Choroid plexus epithelial cell (primary cell): Measurements from ENCODE around the gene TEX47.

Experiments
- DNase-seq: peaks from one replicate; pipeline ENCODE4 v3.0.0-alpha.2; 2010; ENCODE audit warnings: low read depth
- H3K4me3 ChIP-seq: 2 replicates; pipeline ENCODE4 v1.5.1; 2011; ENCODE audit warnings: low read depth, mild to moderate bottlenecking, control low read depth, low read length, moderate library complexity
- CTCF ChIP-seq: conservative IDR thresholded peaks from 2 replicates; pipeline ENCODE4 v1.5.1; 2011; ENCODE audit warnings: low read depth, mild to moderate bottlenecking, control low read depth, inconsistent platforms, low read length, moderate library complexity

The TEX47 gene

GRCh38 chr7:88801046-88801445 lies 5.5 kb upstream of the TEX47 start:
- no peak for TF ChIP-seq CTCF
- DNase-seq = no peak
- H3K4me3 ChIP-seq = no peak overlapping the region

DNA sequence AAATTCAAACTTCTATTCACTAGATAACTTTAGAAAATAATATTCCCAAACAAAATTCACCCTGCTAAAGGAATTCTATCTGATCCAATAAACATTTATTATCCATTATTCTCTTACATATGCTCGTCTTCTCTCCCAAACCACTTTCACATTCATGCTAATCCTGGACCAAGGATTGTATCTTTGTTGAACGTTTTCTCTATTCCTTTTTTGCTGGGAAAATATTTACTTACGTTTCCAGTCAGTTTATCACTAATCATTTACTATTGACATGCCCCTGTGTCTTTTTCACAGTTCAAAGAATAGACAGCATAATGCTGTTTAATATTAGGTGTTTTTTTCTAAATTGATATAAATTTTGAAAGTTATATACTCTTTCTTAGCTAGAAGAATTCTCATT lies 3.2 kb downstream of the TEX47 start:
- no peak overlapping the region for H3K4me3 ChIP-seq
- no peak for TF ChIP-seq CTCF
- DNase-seq = no peak

DNA sequence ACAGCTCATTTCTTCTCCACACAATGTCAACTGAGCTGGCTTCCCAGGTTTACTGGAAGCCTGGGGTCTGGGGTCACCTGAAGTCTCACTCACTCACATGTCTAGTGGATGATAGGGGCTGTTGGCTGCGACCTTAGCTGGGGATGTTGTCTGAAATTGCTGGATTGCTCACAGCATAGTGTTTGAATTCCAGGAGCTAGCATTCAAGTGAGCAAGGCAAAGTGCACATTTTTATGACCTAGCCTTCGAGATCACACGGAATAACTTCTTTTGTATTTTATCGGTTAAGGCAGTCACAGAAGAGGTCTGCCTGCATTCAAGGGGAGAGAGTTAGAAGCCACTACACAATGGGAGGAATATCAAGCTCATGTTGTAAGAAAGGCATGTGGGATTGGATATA lies 3.6 kb downstream of the TEX47 start:
- DNase-seq = no peak
- no peak overlapping the region for H3K4me3 ChIP-seq
- no peak for TF ChIP-seq CTCF

- DNase-seq = peak; percentile 45
- TF ChIP-seq CTCF = peak; percentile 54
- no peak overlapping the region for H3K4me3 ChIP-seq
Observed at GRCh38 chr7:88789480-88790064, 6.0 kb downstream of the TEX47 start.

DNA sequence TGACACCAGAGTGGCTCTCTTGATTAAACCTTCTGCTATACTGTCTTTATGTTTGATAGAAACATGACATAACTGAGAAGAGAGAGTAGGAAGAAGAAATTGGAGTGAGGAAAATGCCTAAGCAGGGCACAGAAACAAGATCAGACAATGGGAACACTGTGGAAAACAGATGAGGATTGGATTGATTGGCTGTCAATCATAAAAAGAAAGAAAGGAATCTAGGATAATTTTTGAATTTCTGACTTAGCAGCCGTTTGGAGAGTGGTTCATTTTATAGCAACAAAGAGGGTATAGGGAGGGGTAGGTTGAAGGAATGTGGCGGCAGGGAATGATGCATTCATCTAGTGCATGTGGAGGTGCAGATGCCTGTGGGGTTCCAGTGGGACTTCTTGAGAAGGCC lies 7.8 kb downstream of the TEX47 start:
- no peak for DNase-seq
- no peak for TF ChIP-seq CTCF
- no peak overlapping the region for H3K4me3 ChIP-seq

- no peak for DNase-seq
- no peak overlapping the region for H3K4me3 ChIP-seq
- TF ChIP-seq CTCF = no peak
Observed at GRCh38 chr7:88775838-88776237, 19.7 kb downstream of the TEX47 start.

DNA sequence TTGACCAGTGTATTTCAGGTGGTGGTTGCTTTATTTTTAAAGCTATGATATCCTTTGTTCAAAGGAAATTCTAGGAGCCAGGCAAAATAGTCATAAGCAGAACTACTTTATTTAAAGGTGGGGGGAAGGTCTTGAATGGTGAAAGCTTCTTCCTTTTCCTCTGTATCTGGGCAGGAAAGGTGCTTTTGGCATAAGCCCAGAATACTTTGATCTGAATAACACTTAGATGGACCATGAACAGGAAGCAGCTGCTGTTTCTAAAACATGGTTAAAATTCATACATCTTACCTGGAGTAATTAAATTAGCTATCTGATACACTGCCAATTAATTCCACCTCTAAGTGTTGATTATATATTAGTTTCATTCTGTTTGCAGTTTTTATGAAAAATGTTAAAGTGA lies 22.8 kb downstream of the TEX47 start:
- no peak overlapping the region for H3K4me3 ChIP-seq
- DNase-seq = no peak
- no peak for TF ChIP-seq CTCF
